ENCODE results near the gene SYNPO2L. TPM values are rescaled to one million over a fixed set of nuclear protein-coding genes. Genes with fewer than 3 reads are reported as not detected.
"Not testable (repeated sequence)": the region's sequence is repeated elsewhere in the genome, so short reads cannot be mapped to it uniquely, and the experiment has no call there.

Gene SYNPO2L
- total and polyA plus RNA-seq, 4 donors = under 0.01 to 0.02 TPM; not detected in 2

DNA sequence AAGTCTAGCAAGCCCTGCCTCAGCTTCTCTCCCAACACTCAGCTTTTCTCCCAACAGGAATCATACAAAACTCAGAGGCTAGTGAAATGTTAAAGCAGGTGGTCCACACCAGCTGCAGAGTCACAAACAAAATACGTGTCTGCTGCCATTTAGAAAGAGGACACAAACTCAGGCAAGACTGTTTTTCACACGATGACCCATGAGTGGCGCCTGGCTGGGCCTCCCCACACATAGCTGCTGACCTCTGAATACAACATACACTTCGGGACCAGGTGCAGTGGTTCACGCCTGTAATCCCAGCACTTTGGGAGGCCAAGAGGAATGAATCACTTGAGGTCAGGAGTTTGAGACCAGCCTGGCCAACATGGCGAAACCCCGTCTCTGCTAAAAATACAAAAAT, 6.9 kb upstream of the SYNPO2L start:
- not testable (repeated sequence) for H3K9ac ChIP-seq (ENCODE audit: low read depth in 1 of 2, low read length in 2 of 2); DNase-seq (ENCODE audit: low spot score); H3K9me3 ChIP-seq (ENCODE audit: control insufficient read depth in 4 of 4, low read length in 3 of 4); H3K27me3 ChIP-seq (ENCODE audit: control insufficient read depth in 4 of 4, insufficient read depth in 4 of 4, low read length in 3 of 4); H3K27ac ChIP-seq (ENCODE audit: low read depth in 1 of 2, low read length in 2 of 2); H3K4me3 ChIP-seq (ENCODE audit: low read depth in 1 of 3, low read length in 3 of 3); H3K4me1 ChIP-seq (ENCODE audit: control insufficient read depth in 4 of 4, insufficient read depth in 4 of 4, low read length in 3 of 4); H3K36me3 ChIP-seq (ENCODE audit: control insufficient read depth in 4 of 4, insufficient read depth in 3 of 4, low read depth in 1 of 4, low read length in 3 of 4)
- WGBS = 88% methylated on average over 7 of the region's 7 CpGs

DNA sequence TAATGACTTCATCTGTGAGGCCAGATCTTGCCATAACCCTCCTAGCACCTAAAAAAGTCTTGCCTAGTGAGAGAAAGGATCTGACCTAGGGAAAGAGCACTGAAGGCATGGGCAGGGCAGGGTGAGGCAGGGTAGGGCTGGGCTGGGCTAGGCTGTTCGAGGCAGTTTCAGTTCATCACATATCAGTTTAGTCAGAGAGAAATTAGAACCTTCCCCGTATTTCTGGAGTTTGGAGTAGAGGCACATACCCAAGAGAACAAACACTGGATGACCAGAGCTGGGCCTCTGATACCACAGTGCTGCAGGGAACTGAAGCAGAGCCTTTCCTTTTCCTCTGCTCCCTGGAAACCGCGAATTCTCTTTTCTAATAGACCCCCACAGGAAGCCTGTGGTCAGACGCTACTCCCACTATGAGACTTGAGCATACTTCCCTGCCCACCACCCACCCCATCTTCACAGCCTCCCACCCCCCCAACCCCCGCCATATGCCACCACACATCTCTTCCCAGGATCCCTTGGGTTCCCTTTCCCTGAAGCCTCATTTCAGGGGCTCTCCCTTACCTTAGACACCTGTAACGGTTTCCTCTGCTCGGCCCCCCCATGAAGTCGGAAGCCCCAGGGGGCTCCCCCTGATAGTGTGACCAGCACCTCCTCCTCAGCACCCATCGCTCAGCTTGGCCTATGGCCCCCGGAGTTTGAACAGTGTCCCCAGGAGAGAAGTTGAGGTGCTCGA, 406 bp downstream of the SYNPO2L start:
- 80% methylated on average over 12 of the region's 12 CpGs for WGBS
- TF ChIP-seq HNF4A (conservative IDR thresholded peaks at IDR 0.05) (no peak), FOXA2 (IDR thresholded peaks at IDR 0.05) (no peak), EGR1 (IDR thresholded peaks at IDR 0.05; ENCODE audit: low read depth in 2 of 2) (no peak), TAF1 (conservative IDR thresholded peaks at IDR 0.05) (no peak), GABPA (IDR thresholded peaks at IDR 0.05 in 1 of 2, conservative IDR thresholded peaks at IDR 0.05 in 1 of 2) (no peak), HNF4G (IDR thresholded peaks at IDR 0.05) (no peak), JUND (IDR thresholded peaks at IDR 0.05) (no peak), YY1 (IDR thresholded peaks at IDR 0.05) (no peak), RXRA (IDR thresholded peaks at IDR 0.05) (no peak)
- TF ChIP-seq, protein P1, sequence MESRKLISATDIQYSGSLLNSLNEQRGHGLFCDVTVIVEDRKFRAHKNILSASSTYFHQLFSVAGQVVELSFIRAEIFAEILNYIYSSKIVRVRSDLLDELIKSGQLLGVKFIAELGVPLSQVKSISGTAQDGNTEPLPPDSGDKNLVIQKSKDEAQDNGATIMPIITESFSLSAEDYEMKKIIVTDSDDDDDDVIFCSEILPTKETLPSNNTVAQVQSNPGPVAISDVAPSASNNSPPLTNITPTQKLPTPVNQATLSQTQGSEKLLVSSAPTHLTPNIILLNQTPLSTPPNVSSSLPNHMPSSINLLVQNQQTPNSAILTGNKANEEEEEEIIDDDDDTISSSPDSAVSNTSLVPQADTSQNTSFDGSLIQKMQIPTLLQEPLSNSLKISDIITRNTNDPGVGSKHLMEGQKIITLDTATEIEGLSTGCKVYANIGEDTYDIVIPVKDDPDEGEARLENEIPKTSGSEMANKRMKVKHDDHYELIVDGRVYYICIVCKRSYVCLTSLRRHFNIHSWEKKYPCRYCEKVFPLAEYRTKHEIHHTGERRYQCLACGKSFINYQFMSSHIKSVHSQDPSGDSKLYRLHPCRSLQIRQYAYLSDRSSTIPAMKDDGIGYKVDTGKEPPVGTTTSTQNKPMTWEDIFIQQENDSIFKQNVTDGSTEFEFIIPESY (IDR thresholded peaks at IDR 0.05) = no peak
- TF ChIP-seq, protein P2, sequence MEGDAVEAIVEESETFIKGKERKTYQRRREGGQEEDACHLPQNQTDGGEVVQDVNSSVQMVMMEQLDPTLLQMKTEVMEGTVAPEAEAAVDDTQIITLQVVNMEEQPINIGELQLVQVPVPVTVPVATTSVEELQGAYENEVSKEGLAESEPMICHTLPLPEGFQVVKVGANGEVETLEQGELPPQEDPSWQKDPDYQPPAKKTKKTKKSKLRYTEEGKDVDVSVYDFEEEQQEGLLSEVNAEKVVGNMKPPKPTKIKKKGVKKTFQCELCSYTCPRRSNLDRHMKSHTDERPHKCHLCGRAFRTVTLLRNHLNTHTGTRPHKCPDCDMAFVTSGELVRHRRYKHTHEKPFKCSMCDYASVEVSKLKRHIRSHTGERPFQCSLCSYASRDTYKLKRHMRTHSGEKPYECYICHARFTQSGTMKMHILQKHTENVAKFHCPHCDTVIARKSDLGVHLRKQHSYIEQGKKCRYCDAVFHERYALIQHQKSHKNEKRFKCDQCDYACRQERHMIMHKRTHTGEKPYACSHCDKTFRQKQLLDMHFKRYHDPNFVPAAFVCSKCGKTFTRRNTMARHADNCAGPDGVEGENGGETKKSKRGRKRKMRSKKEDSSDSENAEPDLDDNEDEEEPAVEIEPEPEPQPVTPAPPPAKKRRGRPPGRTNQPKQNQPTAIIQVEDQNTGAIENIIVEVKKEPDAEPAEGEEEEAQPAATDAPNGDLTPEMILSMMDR (IDR thresholded peaks at IDR 0.05; ENCODE audit: low read depth, low read length, missing input control) = no peak
- Histone ChIP-seq H3K9me3 (ENCODE audit: control insufficient read depth in 4 of 4, low read length in 3 of 4) (no peaks in the 10 kb centered on the region), H3K27me3 (ENCODE audit: control insufficient read depth in 4 of 4, insufficient read depth in 4 of 4, low read length in 3 of 4) (no peaks in the 10 kb centered on the region), H3K4me1 (ENCODE audit: control insufficient read depth in 4 of 4, insufficient read depth in 4 of 4, low read length in 3 of 4) (no peaks in the 10 kb centered on the region), H3K27ac (ENCODE audit: low read depth in 1 of 2, low read length in 2 of 2) (no peak overlapping the region), H3K4me3 (ENCODE audit: low read depth in 1 of 3, low read length in 3 of 3) (no peak overlapping the region), H3K9ac (ENCODE audit: low read depth in 1 of 2, low read length in 2 of 2) (no peak overlapping the region), H3K36me3 (ENCODE audit: control insufficient read depth in 4 of 4, insufficient read depth in 3 of 4, low read depth in 1 of 4, low read length in 3 of 4) (no peaks in the 10 kb centered on the region)
- DNase-seq (ENCODE audit: low spot score) = no peak

DNA sequence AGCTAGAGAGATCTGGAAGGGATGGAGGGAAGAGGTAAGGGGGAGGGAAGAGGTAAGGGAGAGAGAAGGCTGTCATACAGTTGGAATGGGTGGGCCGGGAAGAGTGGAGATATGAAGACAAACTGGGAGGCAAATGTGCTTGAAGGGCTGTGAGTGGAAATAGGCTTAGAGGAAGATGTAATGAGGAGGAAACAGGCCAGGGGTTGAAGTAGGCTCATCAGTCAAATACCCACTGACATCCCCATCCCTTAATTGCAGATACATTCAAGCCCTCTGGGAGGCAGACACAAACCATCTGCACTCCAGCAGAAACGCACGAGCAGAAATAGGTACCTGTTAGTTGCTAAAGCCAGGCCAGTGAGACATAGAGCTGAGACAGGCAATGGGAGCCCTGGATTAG, 2.1 kb downstream of the SYNPO2L start:
- H3K9me3 ChIP-seq (ENCODE audit: control insufficient read depth in 4 of 4, low read length in 3 of 4) = no peaks in the 10 kb centered on the region
- H3K27ac ChIP-seq (ENCODE audit: low read depth in 1 of 2, low read length in 2 of 2) = no peak overlapping the region
- H3K27me3 ChIP-seq (ENCODE audit: control insufficient read depth in 4 of 4, insufficient read depth in 4 of 4, low read length in 3 of 4) = no peaks in the 10 kb centered on the region
- TF ChIP-seq, protein P3, sequence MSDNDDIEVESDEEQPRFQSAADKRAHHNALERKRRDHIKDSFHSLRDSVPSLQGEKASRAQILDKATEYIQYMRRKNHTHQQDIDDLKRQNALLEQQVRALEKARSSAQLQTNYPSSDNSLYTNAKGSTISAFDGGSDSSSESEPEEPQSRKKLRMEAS (IDR thresholded peaks at IDR 0.05) = no peak
- TF ChIP-seq FOXA2 (IDR thresholded peaks at IDR 0.05) = no peak
- TF ChIP-seq SP1 (IDR thresholded peaks at IDR 0.05) = no peak
- H3K4me3 ChIP-seq (ENCODE audit: low read depth in 1 of 3, low read length in 3 of 3) = no peak overlapping the region
- H3K36me3 ChIP-seq (ENCODE audit: control insufficient read depth in 4 of 4, insufficient read depth in 3 of 4, low read depth in 1 of 4, low read length in 3 of 4) = no peaks in the 10 kb centered on the region
- H3K9ac ChIP-seq (ENCODE audit: low read depth in 1 of 2, low read length in 2 of 2) = no peak overlapping the region
- WGBS = 75% methylated on average over 3 of the region's 3 CpGs
- no peak for DNase-seq (ENCODE audit: low spot score)
- no peaks in the 10 kb centered on the region for H3K4me1 ChIP-seq (ENCODE audit: control insufficient read depth in 4 of 4, insufficient read depth in 4 of 4, low read length in 3 of 4)

All from liver (tissue), 9 donors.